ENCODE data around the gene NDRG3. TPM values are rescaled to one million over a fixed set of nuclear protein-coding genes. Genes with fewer than 3 reads are reported as not detected.

NDRG3 gene
- total RNA-seq, 1 donor from 2014 or later: 36.9 TPM

- Histone ChIP-seq H3K36me3 (no peaks in the 10 kb centered on the region), H3K27ac (no peak overlapping the region), H3K4me3 (no peak overlapping the region), H3K27me3 (no peaks in the 10 kb centered on the region), H3K4me1 (no peaks in the 10 kb centered on the region), H3K9me3 (no peaks in the 10 kb centered on the region)
- intact Hi-C loops (cut with DNase I): no loop called here
- TF ChIP-seq, protein P1, sequence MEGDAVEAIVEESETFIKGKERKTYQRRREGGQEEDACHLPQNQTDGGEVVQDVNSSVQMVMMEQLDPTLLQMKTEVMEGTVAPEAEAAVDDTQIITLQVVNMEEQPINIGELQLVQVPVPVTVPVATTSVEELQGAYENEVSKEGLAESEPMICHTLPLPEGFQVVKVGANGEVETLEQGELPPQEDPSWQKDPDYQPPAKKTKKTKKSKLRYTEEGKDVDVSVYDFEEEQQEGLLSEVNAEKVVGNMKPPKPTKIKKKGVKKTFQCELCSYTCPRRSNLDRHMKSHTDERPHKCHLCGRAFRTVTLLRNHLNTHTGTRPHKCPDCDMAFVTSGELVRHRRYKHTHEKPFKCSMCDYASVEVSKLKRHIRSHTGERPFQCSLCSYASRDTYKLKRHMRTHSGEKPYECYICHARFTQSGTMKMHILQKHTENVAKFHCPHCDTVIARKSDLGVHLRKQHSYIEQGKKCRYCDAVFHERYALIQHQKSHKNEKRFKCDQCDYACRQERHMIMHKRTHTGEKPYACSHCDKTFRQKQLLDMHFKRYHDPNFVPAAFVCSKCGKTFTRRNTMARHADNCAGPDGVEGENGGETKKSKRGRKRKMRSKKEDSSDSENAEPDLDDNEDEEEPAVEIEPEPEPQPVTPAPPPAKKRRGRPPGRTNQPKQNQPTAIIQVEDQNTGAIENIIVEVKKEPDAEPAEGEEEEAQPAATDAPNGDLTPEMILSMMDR (IDR thresholded peaks at IDR 0.05): no peak
- no peak for DNase-seq (ENCODE audit: low spot score in 2 of 2)
These were observed 111.5 kb downstream of the NDRG3 start for GRCh38 chr20:36634342-36634741.

- TF ChIP-seq, protein P1 (IDR thresholded peaks at IDR 0.05): no peak
- Histone ChIP-seq H3K27ac (no peak overlapping the region), H3K4me1 (no peaks in the 10 kb centered on the region), H3K4me3 (no peak overlapping the region), H3K9me3 (no peaks in the 10 kb centered on the region), H3K27me3 (no peaks in the 10 kb centered on the region), H3K36me3 (no peaks in the 10 kb centered on the region)
- DNase-seq (ENCODE audit: low spot score in 2 of 2): no peak
- intact Hi-C loops (cut with DNase I): no loop called here
These were observed 112.6 kb downstream of the NDRG3 start for GRCh38 chr20:36633285-36633772.

- TF ChIP-seq, protein P1 (IDR thresholded peaks at IDR 0.05): no peak
- Histone ChIP-seq H3K9me3 (no peaks in the 10 kb centered on the region), H3K27ac (no peak overlapping the region), H3K4me1 (no peaks in the 10 kb centered on the region), H3K27me3 (no peaks in the 10 kb centered on the region), H3K4me3 (no peak overlapping the region), H3K36me3 (no peaks in the 10 kb centered on the region)
- DNase-seq (ENCODE audit: low spot score in 2 of 2): no peak
- intact Hi-C loops (cut with DNase I): no loop called here
These were observed 113.2 kb downstream of the NDRG3 start for GRCh38 chr20:36632487-36633284.

- no peaks in the 10 kb centered on the region for H3K27me3 ChIP-seq
- DNase-seq (ENCODE audit: low spot score in 2 of 2): no peak
- no peaks in the 10 kb centered on the region for H3K9me3 ChIP-seq
- TF ChIP-seq, protein P1 (IDR thresholded peaks at IDR 0.05): no peak
- no peak overlapping the region for H3K27ac ChIP-seq
- no peak overlapping the region for H3K4me3 ChIP-seq
- H3K4me1 ChIP-seq: no peaks in the 10 kb centered on the region
- no peaks in the 10 kb centered on the region for H3K36me3 ChIP-seq
- intact Hi-C loops (cut with DNase I): no loop called here
These were observed 113.8 kb downstream of the NDRG3 start for GRCh38 chr20:36632147-36632486.

DNA sequence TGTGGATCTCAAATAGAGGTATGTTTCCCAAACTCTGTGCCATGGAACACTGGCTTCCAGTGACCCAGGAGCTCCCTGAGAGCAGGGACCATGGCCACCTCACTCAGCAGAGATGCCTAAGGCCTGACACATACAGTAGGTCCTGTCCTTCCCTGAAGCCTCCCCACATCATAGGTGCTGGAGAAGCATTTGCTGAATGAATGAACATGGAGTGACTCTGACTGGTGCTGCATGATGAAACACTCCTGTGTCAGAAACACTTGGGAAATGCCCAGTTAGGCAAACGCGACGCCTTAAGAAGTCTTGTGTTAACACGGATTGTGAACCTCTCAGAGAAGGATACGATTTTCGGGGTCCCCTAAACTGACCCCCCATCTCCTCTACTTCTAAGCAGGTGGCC, 114.2 kb downstream of the NDRG3 start:
- TF ChIP-seq, protein P1 (IDR thresholded peaks at IDR 0.05): no peak
- no peaks in the 10 kb centered on the region for H3K36me3 ChIP-seq
- no peak overlapping the region for H3K27ac ChIP-seq
- no peaks in the 10 kb centered on the region for H3K27me3 ChIP-seq
- H3K4me1 ChIP-seq: no peaks in the 10 kb centered on the region
- H3K4me3 ChIP-seq: no peak overlapping the region
- intact Hi-C loops (cut with DNase I): no loop called here
- no peaks in the 10 kb centered on the region for H3K9me3 ChIP-seq
- DNase-seq (ENCODE audit: low spot score in 2 of 2): no peak

Measured in ascending aorta (tissue), 2 donors.